Endothelial cell (in vitro differentiated cells): Measurements from ENCODE around the gene NAT8L. TPM values are rescaled to one million over a fixed set of nuclear protein-coding genes. Genes with fewer than 3 reads are reported as not detected.

ENCODE experiments used
- DNase-seq: peaks from one replicate; pipeline ENCODE4 v3.0.0; 2021; ENCODE audit warnings: low spot score
- H3K27ac Mint-ChIP-seq: one replicate; pipeline ENCODE4 v1.8.0; 2021; ENCODE audit warnings: mixed read lengths, inconsistent platforms; ENCODE audit not compliant: unreplicated experiment
- H3K27me3 Mint-ChIP-seq: one replicate; pipeline ENCODE4 v1.8.0; 2021; ENCODE audit warnings: mild to moderate bottlenecking, moderate library complexity, mixed read lengths, inconsistent platforms; ENCODE audit not compliant: unreplicated experiment
- H3K36me3 Mint-ChIP-seq: one replicate; pipeline ENCODE4 v1.8.0; 2021; ENCODE audit warnings: mild to moderate bottlenecking, low read depth, mixed read lengths, inconsistent platforms; ENCODE audit not compliant: unreplicated experiment
- H3K4me1 Mint-ChIP-seq: one replicate; pipeline ENCODE4 v1.8.0; 2021; ENCODE audit warnings: mild to moderate bottlenecking, mixed read lengths, inconsistent platforms; ENCODE audit not compliant: unreplicated experiment
- H3K4me3 Mint-ChIP-seq: one replicate; pipeline ENCODE4 v1.8.0; 2021; ENCODE audit warnings: mild to moderate bottlenecking, mixed read lengths, inconsistent platforms; ENCODE audit not compliant: unreplicated experiment
- H3K9me3 Mint-ChIP-seq: one replicate; pipeline ENCODE4 v1.8.0; 2021; ENCODE audit warnings: mixed read lengths, inconsistent platforms; ENCODE audit not compliant: unreplicated experiment
- CTCF ChIP-seq: fragments of 200-600 bp; sonication (generic); IDR thresholded peaks from one replicate; pipeline ENCODE4 v1.5.0; 2021; ENCODE audit warnings: antibody characterized with exemption; ENCODE audit not compliant: unreplicated experiment
- total RNA-seq: library from RNA; stranded (reverse); fragmentation: NEBNext Ultra II Directional; extraction: Animal tissue kit (Norgen Biotek cat#: 25700); gene quantifications from one replicate; pipeline ENCODE4 v1.2.1, GENCODE V29; 2021; ENCODE audit not compliant: unreplicated experiment

The NAT8L gene
- total RNA-seq, 1 donor from 2014 or later = 0.36 TPM

- TF ChIP-seq CTCF = no peak
- DNase-seq = no peak
- no peak overlapping the region for H3K27ac Mint-ChIP-seq
- no peaks in the 10 kb centered on the region for H3K4me1 Mint-ChIP-seq
- no peaks in the 10 kb centered on the region for H3K9me3 Mint-ChIP-seq
- no peak overlapping the region for H3K4me3 Mint-ChIP-seq
- peaks cover 7% of the 10 kb centered on the region for H3K36me3 Mint-ChIP-seq
- H3K27me3 Mint-ChIP-seq = peaks cover 10% of the 10 kb centered on the region
Observed at GRCh38 chr4:2090642-2091041, 31.5 kb downstream of the NAT8L start.

DNA sequence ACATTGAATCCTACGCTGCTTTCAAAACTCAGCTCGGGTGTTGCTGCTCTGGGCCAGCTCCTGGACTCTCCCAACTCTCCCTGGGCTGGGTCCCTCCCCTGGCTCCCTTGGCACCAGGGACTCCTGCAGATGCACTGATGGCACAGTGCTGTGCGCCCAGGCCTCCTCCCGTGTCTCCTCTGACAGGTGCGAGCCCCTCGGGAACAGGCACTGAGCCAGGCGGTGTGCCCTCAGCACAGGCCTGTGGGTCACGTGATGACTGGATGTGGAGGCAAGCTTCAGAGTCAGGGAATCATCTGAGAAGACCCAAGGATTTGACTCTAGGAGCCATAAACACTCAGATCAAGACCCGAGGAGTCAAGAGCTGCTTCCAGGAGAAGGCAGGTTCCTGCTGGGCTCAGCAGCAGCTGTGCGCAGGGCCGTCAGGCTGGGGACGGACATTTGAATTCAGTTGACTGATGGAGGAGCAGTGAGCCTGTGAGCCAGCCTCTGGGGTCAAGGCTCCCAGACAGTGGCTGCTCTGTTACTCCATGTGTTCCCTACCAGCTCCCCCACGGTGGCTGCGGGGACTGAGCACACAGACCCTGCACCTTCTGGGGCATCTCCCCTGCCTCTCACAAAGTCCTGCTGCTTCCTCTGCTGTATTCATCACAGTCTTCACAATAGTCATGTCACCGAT is 33.0 kb downstream of the NAT8L start:
- Mint-ChIP-seq H3K27ac (no peak overlapping the region), H3K36me3 (peaks cover 11% of the 10 kb centered on the region), H3K9me3 (no peaks in the 10 kb centered on the region), H3K4me3 (no peak overlapping the region), H3K4me1 (no peaks in the 10 kb centered on the region), H3K27me3 (peaks cover 10% of the 10 kb centered on the region)
- no peak for DNase-seq
- no peak for TF ChIP-seq CTCF

GRCh38 chr4:2092669-2093053 is 33.5 kb downstream of the NAT8L start:
- no peaks in the 10 kb centered on the region for H3K9me3 Mint-ChIP-seq
- peaks cover 10% of the 10 kb centered on the region for H3K27me3 Mint-ChIP-seq
- no peak overlapping the region for H3K4me3 Mint-ChIP-seq
- TF ChIP-seq CTCF = no peak
- H3K36me3 Mint-ChIP-seq = peaks cover 11% of the 10 kb centered on the region
- H3K27ac Mint-ChIP-seq = no peak overlapping the region
- DNase-seq = no peak
- no peaks in the 10 kb centered on the region for H3K4me1 Mint-ChIP-seq

GRCh38 chr4:2093265-2093664 is 34.1 kb downstream of the NAT8L start:
- no peaks in the 10 kb centered on the region for H3K9me3 Mint-ChIP-seq
- no peak overlapping the region for H3K27ac Mint-ChIP-seq
- H3K27me3 Mint-ChIP-seq = peaks cover 10% of the 10 kb centered on the region
- peaks cover 11% of the 10 kb centered on the region for H3K36me3 Mint-ChIP-seq
- TF ChIP-seq CTCF = no peak
- no peak overlapping the region for H3K4me3 Mint-ChIP-seq
- no peak for DNase-seq
- no peaks in the 10 kb centered on the region for H3K4me1 Mint-ChIP-seq

DNA sequence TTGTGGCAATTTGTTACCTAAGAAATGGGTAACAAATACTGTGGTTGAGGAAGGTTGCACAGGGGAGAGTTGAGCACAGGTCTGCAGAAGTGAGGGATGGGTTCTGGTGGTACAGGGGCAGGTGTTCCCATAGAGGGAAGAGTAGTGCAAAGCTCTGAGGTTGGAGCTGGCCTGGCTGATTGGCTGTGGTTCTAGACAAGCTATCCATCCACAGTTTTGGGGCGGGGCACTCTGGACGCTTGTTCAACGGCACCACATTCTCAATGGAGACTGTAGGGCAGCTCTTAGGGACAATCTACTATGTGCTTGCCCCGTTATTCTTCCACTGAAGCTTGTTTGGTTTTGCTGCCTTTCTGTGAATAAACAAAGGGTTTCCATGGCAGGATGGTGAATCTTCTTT is 35.4 kb downstream of the NAT8L start:
- no peak for DNase-seq
- H3K27me3 Mint-ChIP-seq = peaks cover 10% of the 10 kb centered on the region
- no peaks in the 10 kb centered on the region for H3K9me3 Mint-ChIP-seq
- peaks cover 11% of the 10 kb centered on the region for H3K36me3 Mint-ChIP-seq
- H3K4me3 Mint-ChIP-seq = no peak overlapping the region
- no peaks in the 10 kb centered on the region for H3K4me1 Mint-ChIP-seq
- H3K27ac Mint-ChIP-seq = peak overlapping the region; percentile 30
- no peak for TF ChIP-seq CTCF
